Left ventricle myocardium inferior (tissue), 1 donor: ENCODE data around the gene MOB1B. TPM values are rescaled to one million over a fixed set of nuclear protein-coding genes. Genes with fewer than 3 reads are reported as not detected.
"Not testable (repeated sequence)": the region's sequence is repeated elsewhere in the genome, so short reads cannot be mapped to it uniquely, and the experiment has no call there.

Source experiments
- DNase-seq: peaks from one replicate; pipeline ENCODE4 v3.0.0-alpha.2; 2020
- H3K27ac ChIP-seq: fragments of 200-600 bp; replicated peaks from 2 replicates; pipeline ENCODE4 v1.8.0; 2021
- H3K27me3 ChIP-seq: fragments of 200-600 bp; 2 replicates; pipeline ENCODE4 v1.8.0; 2021; ENCODE audit warnings: low read depth
- H3K36me3 ChIP-seq: fragments of 200-600 bp; 2 replicates; pipeline ENCODE4 v1.8.0; 2021
- H3K4me1 ChIP-seq: fragments of 200-600 bp; 2 replicates; pipeline ENCODE4 v1.8.0; 2021
- H3K4me3 ChIP-seq: fragments of 200-600 bp; 2 replicates; pipeline ENCODE4 v1.8.0; 2021; ENCODE audit warnings: mild to moderate bottlenecking, moderate library complexity
- H3K9me3 ChIP-seq: fragments of 200-600 bp; replicated peaks from 2 replicates; pipeline ENCODE4 v1.8.0; 2021
- CTCF ChIP-seq: fragments of 200-600 bp; IDR thresholded peaks from 2 replicates; pipeline ENCODE4 v1.8.0; 2021; ENCODE audit warnings: antibody characterized with exemption, mild to moderate bottlenecking, borderline replicate concordance
- intact Hi-C: fragments of 100-400 bp; cut with micrococcal nuclease; formaldehyde crosslinking; loops from one replicate; pipeline ENCODE4 v1.11.0; 2022
- total RNA-seq: library from RNA; stranded (reverse); fragmentation: NEBNext Ultra II Directional; extraction: Animal tissue kit (Norgen Biotek cat#: 25700); gene quantifications from one replicate; pipeline ENCODE4 v1.2.1, GENCODE V29; 2021
- donor health status: DM: no; HTN: yes; CAD: no; lungs with severe emphysema.

Gene MOB1B
- total RNA-seq, 1 donor from 2014 or later, result 18.3 TPM

- intact Hi-C loops, result no loop called here
- Histone ChIP-seq H3K27ac (no peak overlapping the region), H3K4me3 (no peak overlapping the region), H3K27me3 (no peaks in the 10 kb centered on the region), H3K36me3 (peaks cover 11% of the 10 kb centered on the region), H3K9me3 (no peaks in the 10 kb centered on the region), H3K4me1 (peaks cover 15% of the 10 kb centered on the region)
- TF ChIP-seq CTCF, result no peak
- no peak for DNase-seq
These were observed 123.5 kb downstream of the MOB1B start for GRCh38 chr4:71025654-71026053.

GRCh38 chr4:71026086-71026485 lies 123.9 kb downstream of the MOB1B start:
- Histone ChIP-seq H3K27ac (no peak overlapping the region), H3K4me3 (no peak overlapping the region), H3K4me1 (peaks cover 13% of the 10 kb centered on the region), H3K36me3 (peaks cover 11% of the 10 kb centered on the region), H3K9me3 (no peaks in the 10 kb centered on the region), H3K27me3 (no peaks in the 10 kb centered on the region)
- no peak for TF ChIP-seq CTCF
- DNase-seq, result no peak
- intact Hi-C loops, result no loop called here

DNA sequence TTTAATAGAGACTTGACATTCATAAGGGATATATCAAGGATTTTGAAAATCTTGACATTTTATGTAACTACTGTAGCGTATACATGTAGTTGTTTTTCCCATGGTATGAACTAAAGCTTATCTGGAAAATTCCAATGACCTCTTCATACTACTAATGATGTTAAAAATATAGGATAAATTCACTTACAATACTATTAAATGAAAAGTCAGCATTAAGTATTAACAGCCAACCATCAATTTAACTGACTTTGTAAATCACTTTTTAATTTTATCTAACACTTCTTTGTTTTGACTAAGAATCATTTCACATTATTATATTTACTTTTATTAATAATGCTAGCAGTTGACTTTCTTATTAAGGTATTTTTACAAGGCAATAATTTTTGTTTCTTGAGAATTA lies 125.4 kb downstream of the MOB1B start:
- intact Hi-C loops, result no loop called here
- H3K4me3 ChIP-seq, result no peak overlapping the region
- H3K9me3 ChIP-seq, result no peaks in the 10 kb centered on the region
- peaks cover 22% of the 10 kb centered on the region for H3K36me3 ChIP-seq
- no peak for DNase-seq
- no peak overlapping the region for H3K27ac ChIP-seq
- H3K27me3 ChIP-seq, result no peaks in the 10 kb centered on the region
- no peak for TF ChIP-seq CTCF
- peaks cover 13% of the 10 kb centered on the region for H3K4me1 ChIP-seq

DNA sequence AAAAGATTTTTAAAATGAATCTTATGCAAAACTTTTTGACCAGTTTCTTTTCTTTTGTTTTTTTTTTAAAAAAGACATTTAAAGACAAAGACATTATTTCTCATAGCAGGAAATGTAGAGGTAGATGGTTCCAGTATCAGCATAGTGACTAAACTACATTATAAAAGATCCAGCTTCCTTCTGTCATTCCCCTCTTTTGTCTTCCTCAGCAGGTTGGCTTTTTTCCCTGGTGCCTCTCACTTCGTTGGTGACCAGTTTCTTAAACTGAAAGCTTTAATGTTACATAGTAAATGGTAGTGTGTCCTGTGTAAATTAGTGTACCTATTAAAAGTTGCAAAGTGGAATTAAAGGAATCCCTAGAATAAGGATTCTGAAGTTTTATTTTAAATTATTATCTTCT lies 127.3 kb downstream of the MOB1B start:
- Histone ChIP-seq H3K4me3 (no peak overlapping the region), H3K27me3 (no peaks in the 10 kb centered on the region), H3K36me3 (peaks cover 28% of the 10 kb centered on the region), H3K27ac (no peak overlapping the region), H3K4me1 (peaks cover 13% of the 10 kb centered on the region), H3K9me3 (no peaks in the 10 kb centered on the region)
- no peak for DNase-seq
- no peak for TF ChIP-seq CTCF
- intact Hi-C loops, result no loop called here

DNA sequence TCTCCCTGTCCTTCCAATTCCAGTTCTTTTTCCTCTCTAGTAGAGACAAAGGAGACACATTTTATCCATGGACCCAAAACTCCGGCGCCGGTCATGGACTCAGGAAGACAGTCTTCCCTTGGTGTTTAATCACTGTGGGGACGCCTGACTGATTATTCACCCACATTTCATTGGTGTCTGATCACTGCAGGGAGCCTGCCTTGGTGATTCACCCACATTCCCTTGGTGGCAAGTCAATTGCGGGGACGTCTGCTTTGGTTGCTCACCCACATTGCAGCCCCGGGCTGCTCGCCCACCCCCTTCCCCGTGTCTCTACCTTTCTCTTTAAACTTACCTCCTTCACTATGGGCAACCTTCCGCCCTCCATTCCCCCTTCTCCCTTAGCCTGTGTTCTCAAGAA lies 129.9 kb downstream of the MOB1B start:
- intact Hi-C loops, result not testable (repeated sequence)
- peaks cover 28% of the 10 kb centered on the region for H3K36me3 ChIP-seq

More for the DNA sequence above, 129.9 kb downstream of the MOB1B start:
- not testable (repeated sequence) for H3K4me3 ChIP-seq, H3K4me1 ChIP-seq, H3K27me3 ChIP-seq, H3K9me3 ChIP-seq, H3K27ac ChIP-seq, DNase-seq

Other genes with a start within 250 kb of the MOB1B start
- gene JCHAIN, start 235.9 kb upstream of the MOB1B start, total RNA-seq, result 6.9 TPM
- 15.8 TPM for gene UTP3, start 213.8 kb upstream of the MOB1B start, total RNA-seq
- gene RUFY3, start 180.4 kb upstream of the MOB1B start, total RNA-seq, result 20.5 TPM
- gene GRSF1, start 62.5 kb upstream of the MOB1B start, total RNA-seq, result 108 TPM
- gene DCK, start 91.3 kb downstream of the MOB1B start, total RNA-seq, result 7.5 TPM